Measurements from ENCODE around the gene CACNA2D4. TPM values are rescaled to one million over a fixed set of nuclear protein-coding genes. Genes with fewer than 3 reads are reported as not detected.
A peak's percentile ranks its signal among the peaks of the same experiment; 100 is the strongest.

Gene CACNA2D4
- total RNA-seq, 3 donors from 2014 or later, result 3.9 to 9.3 (median 4.8) TPM

DNA sequence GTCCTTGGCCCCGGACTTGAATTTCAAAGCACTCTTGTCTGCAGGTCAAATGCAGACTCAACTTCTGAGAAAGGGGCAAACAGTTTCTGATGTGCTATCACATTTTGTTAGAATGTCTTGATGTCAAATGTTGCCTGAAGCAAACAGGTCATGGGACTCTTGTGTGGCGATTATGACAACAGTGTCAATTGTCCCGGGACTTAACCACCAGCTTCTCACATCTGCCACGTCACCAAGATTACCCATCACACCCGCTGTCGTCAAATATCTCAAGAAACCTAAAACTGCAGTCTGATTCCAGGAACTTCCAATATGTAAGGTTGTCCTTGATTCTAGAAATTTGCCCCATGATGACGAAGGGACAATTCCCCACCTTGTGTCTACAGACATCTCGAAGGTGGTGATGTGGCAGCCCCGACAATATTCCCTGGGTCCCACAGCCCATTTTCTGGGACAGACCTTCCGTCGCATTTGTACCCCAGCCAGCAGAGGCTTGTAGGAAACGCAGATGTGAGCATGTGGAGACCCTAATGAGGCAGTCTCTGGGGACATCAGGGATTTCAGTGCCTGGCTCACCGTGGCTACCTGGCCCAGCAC lies 76.8 kb downstream of the CACNA2D4 start:
- no peaks in the 10 kb centered on the region for H3K9me3 ChIP-seq
- intact Hi-C loops (cut with DNase I, micrococcal nuclease), result no loop called here
- no peak for TF ChIP-seq CTCF (IDR thresholded peaks at IDR 0.05)
- no peaks in the 10 kb centered on the region for H3K36me3 ChIP-seq (ENCODE audit: low read depth)
- DNase-seq (no peak), ATAC-seq (no peak)
- H3K4me1 ChIP-seq (ENCODE audit: low read depth), result no peaks in the 10 kb centered on the region
- H3K4me3 ChIP-seq, result no peak overlapping the region

- Histone ChIP-seq H3K36me3 (ENCODE audit: low read depth) (no peaks in the 10 kb centered on the region), H3K9me3 (no peaks in the 10 kb centered on the region), H3K4me3 (no peak overlapping the region), H3K4me1 (ENCODE audit: low read depth) (no peaks in the 10 kb centered on the region)
- DNase-seq (peak in 1 of 3 donors; percentile 38), ATAC-seq (no peak)
- intact Hi-C loops (cut with DNase I, micrococcal nuclease), result no loop called here
- no peak for TF ChIP-seq CTCF (IDR thresholded peaks at IDR 0.05)
Observed at GRCh38 chr12:1840981-1841425, 77.4 kb downstream of the CACNA2D4 start.

DNA sequence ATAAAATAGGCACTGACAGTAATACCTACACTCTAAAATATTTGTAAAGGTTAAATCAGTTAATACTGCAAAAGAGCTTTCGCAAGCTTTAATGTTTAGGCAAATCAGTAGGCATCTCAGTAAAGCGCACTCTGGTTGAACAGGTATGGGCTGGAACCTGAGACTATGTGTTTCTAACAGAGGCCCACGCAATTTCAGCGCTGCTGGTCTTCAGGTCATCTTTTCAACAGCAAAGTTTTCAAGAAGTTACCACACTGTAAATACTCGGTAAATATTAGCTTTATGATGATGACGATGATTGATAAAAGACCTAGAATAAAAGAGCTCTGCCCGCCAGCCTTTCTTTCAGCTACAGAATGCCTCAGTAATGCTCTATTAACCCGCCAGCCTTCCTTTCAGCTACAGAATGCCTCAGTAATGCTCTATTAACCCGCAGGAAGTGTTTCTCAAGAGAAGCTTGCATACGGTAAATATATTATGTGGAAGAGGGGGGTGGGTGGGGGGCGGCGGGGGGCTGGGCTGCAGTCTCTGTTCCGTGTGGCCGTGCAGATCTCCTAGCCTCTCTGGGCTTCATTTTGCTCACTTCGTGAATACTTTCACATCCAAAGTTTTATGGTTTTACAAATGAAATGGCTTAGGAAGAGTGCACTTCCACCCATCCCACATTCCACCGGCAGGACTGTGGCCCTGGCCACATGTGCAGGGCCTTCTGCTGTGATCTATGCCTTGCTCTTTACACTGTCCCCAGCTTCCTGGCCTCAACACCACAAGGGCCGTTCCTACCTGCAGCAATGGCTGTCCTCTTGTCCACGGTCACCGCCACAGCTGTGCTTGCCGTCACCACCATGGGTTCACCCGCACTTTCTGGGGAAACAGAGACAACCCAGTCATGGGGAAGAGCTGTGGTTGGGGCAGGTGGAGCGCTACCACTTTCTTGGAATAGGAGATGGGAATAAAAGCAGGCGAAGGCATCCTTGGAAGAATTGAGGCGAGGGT lies 78.2 kb downstream of the CACNA2D4 start:
- DNase-seq (peak in 1 of 3 donors; percentile 22), ATAC-seq (no peak)
- no peak overlapping the region for H3K4me3 ChIP-seq
- no peaks in the 10 kb centered on the region for H3K36me3 ChIP-seq (ENCODE audit: low read depth)
- no peaks in the 10 kb centered on the region for H3K9me3 ChIP-seq
- H3K4me1 ChIP-seq (ENCODE audit: low read depth), result no peaks in the 10 kb centered on the region
- TF ChIP-seq CTCF (IDR thresholded peaks at IDR 0.05), result no peak
- intact Hi-C loops (cut with DNase I, micrococcal nuclease), result no loop called here

- H3K36me3 ChIP-seq (ENCODE audit: low read depth), result no peaks in the 10 kb centered on the region
- DNase-seq, result no peak
- H3K9me3 ChIP-seq, result no peaks in the 10 kb centered on the region
- no peak for TF ChIP-seq CTCF (IDR thresholded peaks at IDR 0.05)
- no peak overlapping the region for H3K4me3 ChIP-seq
- intact Hi-C loops (cut with DNase I, micrococcal nuclease), result no loop called here
- ATAC-seq, result no peak
- H3K4me1 ChIP-seq (ENCODE audit: low read depth), result no peaks in the 10 kb centered on the region
Observed at GRCh38 chr12:1839464-1839863, 79.0 kb downstream of the CACNA2D4 start.

DNA sequence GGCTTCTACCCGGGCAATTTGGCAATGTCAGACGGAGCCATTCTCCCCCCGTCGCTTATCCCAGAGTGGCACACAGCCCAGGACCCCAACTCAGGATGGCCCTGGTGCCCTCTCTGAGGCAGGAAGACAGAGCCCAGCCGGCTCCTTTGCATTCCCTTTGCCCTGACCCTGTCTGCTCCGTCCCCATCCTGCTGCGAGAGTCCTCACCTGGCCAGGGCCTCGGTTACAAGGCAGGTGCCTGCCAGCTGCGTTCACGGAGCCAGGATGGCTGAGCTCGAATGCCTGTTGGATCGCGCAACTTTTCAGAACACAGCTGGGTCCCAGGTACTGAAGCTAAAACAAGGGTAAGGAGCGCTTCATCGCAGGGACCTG lies 79.5 kb downstream of the CACNA2D4 start:
- ATAC-seq (no peak), DNase-seq (no peak)
- Histone ChIP-seq H3K9me3 (no peaks in the 10 kb centered on the region), H3K4me3 (no peak overlapping the region), H3K4me1 (ENCODE audit: low read depth) (no peaks in the 10 kb centered on the region), H3K36me3 (ENCODE audit: low read depth) (no peaks in the 10 kb centered on the region)
- intact Hi-C loops (cut with DNase I, micrococcal nuclease), result no loop called here
- TF ChIP-seq CTCF (IDR thresholded peaks at IDR 0.05), result no peak
